OCI-LY7 (cell line): ENCODE results near the gene KNDC1.

Experiments used
- CTCF ChIP-seq: fragments of 200-600 bp; sonication (generic); conservative IDR thresholded peaks from 2 replicates; pipeline ENCODE4 v1.5.1; 2014; ENCODE audit warnings: mild to moderate bottlenecking, antibody characterized with exemption, low read length, moderate library complexity, mixed read lengths
- EZH2phosphoT487 ChIP-seq: fragments of 200-600 bp; sonication (generic); IDR thresholded peaks from 2 replicates; pipeline ENCODE4 v1.6.1; 2018; ENCODE audit warnings: low read depth, borderline replicate concordance, mild to moderate bottlenecking, mixed run types, antibody characterized with exemption, low read length, moderate library complexity, mixed read lengths

GRCh38 chr10:133268532-133268931 is 108.5 kb downstream of the KNDC1 start:
- no peak for TF ChIP-seq CTCF
- TF ChIP-seq EZH2phosphoT487: no peak
